OCI-LY7 (cell line): ENCODE measurements around the gene SNX27. TPM values are rescaled to one million over a fixed set of nuclear protein-coding genes. Genes with fewer than 3 reads are reported as not detected.

ENCODE experiments used
- BruUV-seq: library from RNA; stranded (reverse); fragments of 400-500 nt; replicated peaks from 2 replicates; lab custom pipeline; 2021; lab: Mats Ljungman, UMichigan
- CTCF ChIA-PET: fragments of 300-600 bp; sonication (Branson Sonifier 250); formaldehyde crosslinking; loops from one replicate; lab custom pipeline; 2022; ENCODE audit warnings: antibody characterized with exemption; ENCODE audit not compliant: unreplicated experiment; lab: Charles Lee
- POLR2A ChIA-PET: fragments of 300-600 bp; sonication (Branson Sonifier 250); formaldehyde crosslinking; loops from one replicate; lab custom pipeline; 2022; ENCODE audit warnings: antibody characterized with exemption; lab: Charles Lee
- DNase-seq: peaks from one replicate; pipeline ENCODE4 v3.0.0-alpha.2; 2015; ENCODE audit warnings: low spot score
- H2AFZ ChIP-seq: fragments of 200-600 bp; sonication (generic), shearing (Covaris generic); 2 replicates; pipeline ENCODE4 v1.6.1; 2014; ENCODE audit warnings: mild to moderate bottlenecking, antibody characterized with exemption, low read length, moderate library complexity
- H3K27ac ChIP-seq: fragments of 200-600 bp; sonication (generic); 2 replicates; pipeline ENCODE4 v1.5.1; 2014; ENCODE audit warnings: mixed run types, low read depth, mild to moderate bottlenecking, moderate library complexity, low read length, inconsistent platforms; ENCODE audit not compliant: poor library complexity, severe bottlenecking
- H3K36me3 ChIP-seq: fragments of 200-600 bp; sonication (generic); 2 replicates; pipeline ENCODE4 v1.6.1; 2014; ENCODE audit warnings: mild to moderate bottlenecking, antibody characterized with exemption, low read length, moderate library complexity, mixed read lengths; ENCODE audit not compliant: insufficient read depth
- H3K4me1 ChIP-seq: fragments of 200-600 bp; sonication (generic); 2 replicates; pipeline ENCODE4 v1.5.1; 2014; ENCODE audit warnings: mild to moderate bottlenecking, low read length; ENCODE audit not compliant: insufficient read depth, poor library complexity, severe bottlenecking
- H3K4me2 ChIP-seq: fragments of 200-600 bp; sonication (generic); 2 replicates; pipeline ENCODE4 v1.6.1; 2014; ENCODE audit warnings: mild to moderate bottlenecking, low read length
- H3K4me3 ChIP-seq: fragments of 200-600 bp; sonication (generic); 2 replicates; pipeline ENCODE4 v1.5.1; 2014; ENCODE audit warnings: mild to moderate bottlenecking, low read depth, low read length; ENCODE audit not compliant: poor library complexity, severe bottlenecking
- H3K79me2 ChIP-seq: fragments of 200-600 bp; sonication (generic); 2 replicates; pipeline ENCODE4 v1.6.1; 2016; ENCODE audit warnings: low read depth, mild to moderate bottlenecking, low read length, moderate library complexity, mixed read lengths; ENCODE audit not compliant: insufficient read depth
- H3K9me2 ChIP-seq: fragments of 200-600 bp; sonication (generic); 2 replicates; pipeline ENCODE4 v1.6.1; 2016; ENCODE audit warnings: mild to moderate bottlenecking, low read length, mixed read lengths; ENCODE audit not compliant: insufficient read depth
- H3K9me3 ChIP-seq: fragments of 200-600 bp; sonication (generic); 2 replicates; pipeline ENCODE4 v1.6.1; 2014; ENCODE audit warnings: mild to moderate bottlenecking, mixed run types, low read length, mixed read lengths
- H4K20me1 ChIP-seq: fragments of 200-600 bp; sonication (generic); 2 replicates; pipeline ENCODE4 v1.6.1; 2014; ENCODE audit warnings: mild to moderate bottlenecking, antibody characterized with exemption, low read length, moderate library complexity, mixed read lengths; ENCODE audit not compliant: insufficient read depth
- CTCF ChIP-seq: fragments of 200-600 bp; sonication (generic); conservative IDR thresholded peaks from 2 replicates; pipeline ENCODE4 v1.5.1; 2014; ENCODE audit warnings: mild to moderate bottlenecking, antibody characterized with exemption, low read length, moderate library complexity, mixed read lengths
- EZH2phosphoT487 ChIP-seq: fragments of 200-600 bp; sonication (generic); IDR thresholded peaks from 2 replicates; pipeline ENCODE4 v1.6.1; 2018; ENCODE audit warnings: low read depth, borderline replicate concordance, mild to moderate bottlenecking, mixed run types, antibody characterized with exemption, low read length, moderate library complexity, mixed read lengths
- intact Hi-C: fragments of 100-400 bp; cut with micrococcal nuclease; formaldehyde crosslinking; loops from one replicate; pipeline ENCODE4 v1.10.0; 2022; ENCODE audit not compliant: unreplicated experiment
- total RNA-seq, 2 experiments: library from RNA; depleted of rRNA in 1 of 2; stranded (reverse); fragments of >200 nt in 1 of 2; shearing (Covaris generic) in 1 of 2; gene quantifications; 2 replicates each; pipeline ENCODE4 v1.2.3, GENCODE V29; 2014 to 2022

SNX27 gene
- total RNA-seq, 2 experiments from 2014 or later, result 16.4 to 32.0 TPM

GRCh38 chr1:151718666-151719065, 106.8 kb downstream of the SNX27 start:
- ChIA-PET CTCF (no interaction called here), POLR2A (no interaction called here)
- Histone ChIP-seq H3K79me2 (no peaks in the 10 kb centered on the region), H4K20me1 (no peaks in the 10 kb centered on the region), H3K9me2 (no peaks in the 10 kb centered on the region), H3K4me3 (no peak overlapping the region), H3K4me1 (peaks cover 16% of the 10 kb centered on the region), H3K36me3 (no peaks in the 10 kb centered on the region), H3K27ac (no peak overlapping the region), H2AFZ (no peak overlapping the region), H3K9me3 (no peaks in the 10 kb centered on the region), H3K4me2 (no peak overlapping the region)
- TF ChIP-seq EZH2phosphoT487 (no peak), CTCF (no peak)
- BruUV-seq, result no TSS peak
- intact Hi-C loops, result loop anchor here (5.0 kb wide), 1 partner anchor 119 kb away; the partner anchor contains the start of gene C2CD4D
- DNase-seq, result no peak

GRCh38 chr1:151720125-151720524, 108.3 kb downstream of the SNX27 start:
- Histone ChIP-seq H3K9me3 (no peaks in the 10 kb centered on the region), H4K20me1 (no peaks in the 10 kb centered on the region), H3K79me2 (no peaks in the 10 kb centered on the region), H2AFZ (peak overlapping the region; percentile 60), H3K27ac (no peak overlapping the region), H3K9me2 (no peaks in the 10 kb centered on the region), H3K36me3 (no peaks in the 10 kb centered on the region), H3K4me1 (peaks cover 16% of the 10 kb centered on the region), H3K4me3 (no peak overlapping the region), H3K4me2 (peak overlapping the region; percentile 83; the same call in 1 of the 2 replicates)
- intact Hi-C loops, result loop anchor here (5.0 kb wide), 1 partner anchor 128 kb away; no protein-coding TSS in a partner anchor
- DNase-seq, result no peak
- TF ChIP-seq CTCF, result no peak
- BruUV-seq, result no TSS peak
- CTCF ChIA-PET, result interaction anchor here (0.5 kb wide), 1 partner anchor 124 kb away, joined by 5 read pairs; no protein-coding TSS in a partner anchor
- POLR2A ChIA-PET, result no interaction called here

DNA sequence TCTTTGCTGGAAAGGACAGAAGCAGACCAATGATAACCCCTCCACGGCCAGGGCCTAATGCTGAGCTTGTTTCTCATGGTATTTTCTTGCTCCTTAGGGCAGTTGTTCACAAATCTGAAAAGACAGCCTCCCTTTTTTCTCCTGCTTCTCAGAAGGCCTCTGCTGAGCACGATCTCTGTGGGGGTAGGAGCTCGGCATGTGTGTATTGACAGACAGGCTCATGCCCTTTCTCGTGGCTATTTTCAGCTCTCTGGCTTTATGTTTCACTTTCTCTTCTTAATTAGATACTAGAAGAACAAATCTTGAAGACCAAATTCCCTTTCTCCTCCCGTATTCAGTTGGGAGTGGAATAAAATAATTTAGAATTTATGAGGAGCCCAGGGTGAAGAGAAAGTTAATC, 108.7 kb downstream of the SNX27 start:
- POLR2A ChIA-PET, result interaction anchor here (0.6 kb wide), 2 partner anchors 29 to 79 kb away, joined by 3 to 5 read pairs; no protein-coding TSS in a partner anchor
- peak overlapping the region; percentile 68 for H3K4me3 ChIP-seq
- H3K9me3 ChIP-seq, result no peaks in the 10 kb centered on the region
- TF ChIP-seq EZH2phosphoT487 (no peak), CTCF (no peak)
- DNase-seq, result peak; percentile 10
- H4K20me1 ChIP-seq, result no peaks in the 10 kb centered on the region
- H3K79me2 ChIP-seq, result no peaks in the 10 kb centered on the region
- BruUV-seq, result no TSS peak
- CTCF ChIA-PET, result interaction anchor here (0.7 kb wide), 1 partner anchor 278 kb away, joined by 8 read pairs; no protein-coding TSS in a partner anchor
- no peak overlapping the region for H3K27ac ChIP-seq
- H3K36me3 ChIP-seq, result no peaks in the 10 kb centered on the region
- H3K4me1 ChIP-seq, result peaks cover 16% of the 10 kb centered on the region
- H3K4me2 ChIP-seq, result peak overlapping the region; percentile 83
- H2AFZ ChIP-seq, result peak overlapping the region; percentile 60
- H3K9me2 ChIP-seq, result no peaks in the 10 kb centered on the region
- intact Hi-C loops, result loop anchor here (5.0 kb wide), 1 partner anchor 128 kb away; no protein-coding TSS in a partner anchor
